H1 (cell line): ENCODE measurements around the gene AFAP1L2. TPM values are rescaled to one million over a fixed set of nuclear protein-coding genes. Genes with fewer than 3 reads are reported as not detected.

Experiments used
- CTCF ChIA-PET: fragments of 300-600 bp; sonication (Branson Sonifier 250); formaldehyde crosslinking; loops from one replicate; lab custom pipeline; 2021; ENCODE audit not compliant: partially characterized antibody; lab: Charles Lee
- POLR2A ChIA-PET: fragments of 300-600 bp; sonication (Branson Sonifier 250); formaldehyde crosslinking; loops from one replicate; lab custom pipeline; 2021; ENCODE audit warnings: inconsistent platforms; ENCODE audit not compliant: partially characterized antibody; lab: Charles Lee
- DNase-seq, 2 experiments: peaks; one replicate each; pipeline versions ENCODE4 v3.0.0 to v3.0.0-alpha.2; 2010 to 2022; ENCODE audit warnings: low spot score in 2 of 2, low read depth in 1 of 2, mixed read lengths in 1 of 2
- FAIRE-seq: peaks from 2 replicates; lab custom pipeline; 2011; peaks lifted over from hg19 to GRCh38; lab: Jason Lieb, UNC
- H2AFZ ChIP-seq: 2 replicates; pipeline ENCODE4 v1.8.1; 2012; ENCODE audit warnings: low read length, inconsistent platforms
- H2AK5ac ChIP-seq: 2 replicates; pipeline ENCODE4 v1.6.1; 2013; ENCODE audit warnings: low read depth, low read length
- H2BK120ac ChIP-seq: replicated peaks from 2 replicates; pipeline ENCODE3; 2013; ENCODE audit warnings: low read depth, low read length, inconsistent platforms
- H2BK12ac ChIP-seq: 2 replicates; pipeline ENCODE4 v1.6.1; 2013; ENCODE audit warnings: low read depth, low read length
- H2BK15ac ChIP-seq: 2 replicates; pipeline ENCODE4 v1.6.1; 2013; ENCODE audit warnings: low read length
- H2BK20ac ChIP-seq: 2 replicates; pipeline ENCODE4 v1.6.1; 2013; ENCODE audit warnings: low read length
- H2BK5ac ChIP-seq: 2 replicates; pipeline ENCODE4 v1.6.1; 2013; ENCODE audit warnings: low read depth, low read length
- H3K14ac ChIP-seq: 2 replicates; pipeline ENCODE4 v1.6.1; 2013; ENCODE audit warnings: inconsistent platforms; ENCODE audit not compliant: insufficient read length
- H3K18ac ChIP-seq: 2 replicates; pipeline ENCODE4 v1.6.1; 2013; ENCODE audit warnings: low read length; ENCODE audit errors: extremely low read depth
- H3K23ac ChIP-seq: 2 replicates; pipeline ENCODE4 v1.6.1; 2013; ENCODE audit warnings: inconsistent platforms; ENCODE audit not compliant: insufficient read length
- H3K23me2 ChIP-seq: 2 replicates; pipeline ENCODE4 v1.6.1; 2013; ENCODE audit warnings: low read depth, low read length
- H3K27ac ChIP-seq: 2 replicates; pipeline ENCODE4 v1.6.1; 2011; ENCODE audit warnings: low read depth, low read length, inconsistent platforms
- H3K27me3 ChIP-seq, 4 experiments: replicated peaks in 1 of 4; 1 replicate in 1 of 4; 2 replicates in 3 of 4; pipeline versions ENCODE4 v1.6.1 to v1.8.1; 2011 to 2013; ENCODE audit warnings: low read length in 3 of 4, mild to moderate bottlenecking in 3 of 4, inconsistent platforms in 2 of 4, mixed read lengths in 2 of 4, moderate library complexity in 1 of 4; ENCODE audit not compliant: control insufficient read depth in 3 of 4, insufficient read depth in 3 of 4; ENCODE audit errors: extremely low read depth in 1 of 4
- H3K36me3 ChIP-seq, 4 experiments: 2 replicates each; pipeline versions ENCODE4 v1.6.1 to v1.8.1; 2011 to 2013; ENCODE audit warnings: mild to moderate bottlenecking in 4 of 4, low read length in 3 of 4, moderate library complexity in 2 of 4, control low read depth in 1 of 4, inconsistent platforms in 1 of 4; ENCODE audit not compliant: insufficient read depth in 4 of 4, control insufficient read depth in 2 of 4
- H3K4ac ChIP-seq: replicated peaks from 2 replicates; pipeline ENCODE3; 2013; ENCODE audit warnings: low read length, low read depth, mixed read lengths, inconsistent platforms; ENCODE audit not compliant: insufficient read length
- H3K4me1 ChIP-seq, 4 experiments: replicated peaks in 1 of 4; 1 replicate in 1 of 4; 2 replicates in 3 of 4; pipeline versions ENCODE4 v1.6.1 to v1.8.1; 2011 to 2013; ENCODE audit warnings: low read length in 3 of 4, inconsistent platforms in 2 of 4, mixed read lengths in 1 of 4; ENCODE audit not compliant: insufficient read depth in 4 of 4, control insufficient read depth in 3 of 4
- H3K4me2 ChIP-seq, 2 experiments: 2 replicates each; pipeline versions ENCODE4 v1.6.1 to v1.8.1; 2011 to 2013; ENCODE audit warnings: low read depth in 2 of 2, low read length in 2 of 2, control low read depth in 1 of 2, inconsistent platforms in 1 of 2, mild to moderate bottlenecking in 1 of 2; ENCODE audit not compliant: insufficient read depth in 1 of 2
- H3K4me3 ChIP-seq, 4 experiments: fragments of 200-600, 300-600 bp in 1 of 4; sonication (generic), shearing (Covaris generic), sonication (Bioruptor Twin) in 1 of 4; 2 replicates each; pipeline versions ENCODE4 v1.5.1 to v1.8.1; 2011 to 2016; ENCODE audit warnings: low read length in 4 of 4, low read depth in 3 of 4, control low read depth in 2 of 4, inconsistent platforms in 2 of 4, mild to moderate bottlenecking in 2 of 4, mixed read lengths in 1 of 4, moderate library complexity in 1 of 4; ENCODE audit not compliant: insufficient read depth in 2 of 4; ENCODE audit errors: extremely low read depth in 1 of 4
- H3K56ac ChIP-seq: replicated peaks from 2 replicates; pipeline ENCODE3; 2013; ENCODE audit warnings: low read depth, mild to moderate bottlenecking, mixed read lengths, low read length, inconsistent platforms; ENCODE audit not compliant: insufficient read length
- H3K79me1 ChIP-seq: 2 replicates; pipeline ENCODE4 v1.6.1; 2013; ENCODE audit warnings: low read depth, low read length, control low read depth
- H3K79me2 ChIP-seq, 2 experiments: 2 replicates each; pipeline versions ENCODE4 v1.6.1 to v1.8.1; 2012 to 2013; ENCODE audit warnings: low read length in 2 of 2, mild to moderate bottlenecking in 2 of 2, inconsistent platforms in 1 of 2; ENCODE audit not compliant: insufficient read depth in 2 of 2, control insufficient read depth in 1 of 2
- H3K9ac ChIP-seq, 4 experiments: replicated peaks in 1 of 4; 1 replicate in 1 of 4; 2 replicates in 3 of 4; pipeline versions ENCODE4 v1.6.1 to v1.8.1; 2011 to 2013; ENCODE audit warnings: low read depth in 3 of 4, low read length in 3 of 4, control low read depth in 2 of 4, mild to moderate bottlenecking in 2 of 4, moderate library complexity in 2 of 4, inconsistent platforms in 1 of 4; ENCODE audit errors: extremely low read depth in 1 of 4
- H3K9me3 ChIP-seq, 2 experiments: 2 replicates each; pipeline versions ENCODE4 v1.6.1 to v1.8.1; 2012 to 2013; ENCODE audit warnings: mild to moderate bottlenecking in 2 of 2, moderate library complexity in 2 of 2, control low read depth in 1 of 2, inconsistent platforms in 1 of 2, low read depth in 1 of 2, low read length in 1 of 2, mixed read lengths in 1 of 2; ENCODE audit not compliant: insufficient read depth in 2 of 2
- H4K20me1 ChIP-seq, 2 experiments: replicated peaks in 1 of 2; 2 replicates each; pipeline versions ENCODE3 to v1.8.1; 2011 to 2013; ENCODE audit warnings: inconsistent platforms in 2 of 2, low read length in 2 of 2, mild to moderate bottlenecking in 1 of 2; ENCODE audit not compliant: insufficient read depth in 2 of 2, control insufficient read depth in 1 of 2
- H4K5ac ChIP-seq: 2 replicates; pipeline ENCODE4 v1.6.1; 2013; ENCODE audit warnings: low read length, low read depth, mixed read lengths, inconsistent platforms; ENCODE audit not compliant: insufficient read length
- H4K8ac ChIP-seq: 2 replicates; pipeline ENCODE4 v1.8.0; 2013; ENCODE audit warnings: mild to moderate bottlenecking, moderate library complexity, low read length, inconsistent platforms; ENCODE audit not compliant: insufficient read depth; ENCODE audit errors: extremely low read depth
- H4K91ac ChIP-seq: replicated peaks from 2 replicates; pipeline ENCODE3; 2013; ENCODE audit warnings: low read length, mixed read lengths, inconsistent platforms; ENCODE audit not compliant: insufficient read length
- ATF3 ChIP-seq: IDR thresholded peaks from 2 replicates; pipeline ENCODE4 v1.6.1; 2011; ENCODE audit warnings: low read depth, mild to moderate bottlenecking, low read length; ENCODE audit not compliant: insufficient read depth
- BRCA1 ChIP-seq: IDR thresholded peaks from 2 replicates; pipeline ENCODE4 v1.6.1; 2012; ENCODE audit warnings: low read depth, low read length, improper control_type of control experiment
- E2F6 ChIP-seq: IDR thresholded peaks from 2 replicates; pipeline ENCODE4 v1.6.1; 2012; ENCODE audit warnings: inconsistent platforms
- EGR1 ChIP-seq: IDR thresholded peaks from 2 replicates; pipeline ENCODE4 v1.6.1; 2011; ENCODE audit warnings: low read depth, low read length, borderline replicate concordance
- KDM1A ChIP-seq: fragments of 200-600, 300-600 bp; sonication (generic); IDR thresholded peaks from 2 replicates; pipeline ENCODE4 v1.7.1; 2016; ENCODE audit warnings: mild to moderate bottlenecking, low read length, borderline replicate concordance
- KDM4A ChIP-seq: IDR thresholded peaks from one replicate; pipeline ENCODE4 v1.7.1; 2012; ENCODE audit warnings: low read depth, mild to moderate bottlenecking, moderate library complexity, low read length, inconsistent platforms; ENCODE audit not compliant: severe bottlenecking
- MAFK ChIP-seq: IDR thresholded peaks from 2 replicates; pipeline ENCODE4 v1.6.1; 2012; ENCODE audit warnings: low read depth, mild to moderate bottlenecking, improper control_type of control experiment, low read length
- PHF8 ChIP-seq: fragments of 200-600 bp; sonication (generic); conservative IDR thresholded peaks from 2 replicates; pipeline ENCODE4 v1.7.1; 2012; ENCODE audit warnings: low read depth, mild to moderate bottlenecking, inconsistent platforms, low read length, moderate library complexity
- POLR2AphosphoS5 ChIP-seq: IDR thresholded peaks from 2 replicates; pipeline ENCODE4 v1.6.1; 2011; ENCODE audit warnings: low read depth, low read length
- SIN3A ChIP-seq, 2 experiments: IDR thresholded peaks in 1 of 2; conservative IDR thresholded peaks in 1 of 2; 2 replicates each; pipeline ENCODE4 v1.6.1; 2011 to 2012; ENCODE audit warnings: low read length in 2 of 2, improper control_type of control experiment in 1 of 2, low read depth in 1 of 2, mild to moderate bottlenecking in 1 of 2
- SP2 ChIP-seq: IDR thresholded peaks from 2 replicates; pipeline ENCODE4 v1.6.1; 2012; ENCODE audit warnings: mild to moderate bottlenecking, low read length, inconsistent platforms
- TBP ChIP-seq: IDR thresholded peaks from 2 replicates; pipeline ENCODE4 v1.6.1; 2011; ENCODE audit warnings: low read depth, low read length, improper control_type of control experiment
- YY1 ChIP-seq: IDR thresholded peaks from 2 replicates; pipeline ENCODE4 v1.6.1; 2011; ENCODE audit warnings: low read depth, mild to moderate bottlenecking, low read length
- WGBS, 2 experiments: shearing (Covaris generic) in 1 of 2; methylation state at CpG; one replicate each; pipeline versions ENCODE4 v1.1.6 to v1.1.7; 2013 to 2015; ENCODE audit warnings: low lambda C conversion rate in 2 of 2, mixed read lengths in 2 of 2, inconsistent platforms in 1 of 2, low coverage in 1 of 2, missing lambda C conversion rate in 1 of 2; ENCODE audit not compliant: insufficient replicate concordance in 2 of 2, insufficient coverage in 1 of 2, insufficient read length in 1 of 2; ENCODE audit errors: extremely low coverage in 1 of 2, missing lambda C conversion rate in 1 of 2; 5-methylcytosine and 5-hydroxymethylcytosine counted together
- polyA plus RNA-seq, 7 experiments: library from polyadenylated mRNA; depleted of rRNA in 3 of 7; stranded (reverse) in 5 of 7; unstranded in 2 of 7; fragments of >200 nt in 5 of 7; fragments of 200-250 nt in 2 of 7; gene quantifications; 1 replicate in 5 of 7; 2 replicates in 1 of 7; 4 replicates in 1 of 7; pipeline versions ENCODE4 v1.2.1 to v1.2.3, GENCODE V29; 2011 to 2013; ENCODE audit warnings: missing spikeins in 2 of 7, mixed read lengths in 2 of 7
- total RNA-seq: library from RNA; stranded (reverse); fragmentation: NEBNext Ultra II Directional; extraction: Animal tissue kit (Norgen Biotek cat#: 25700); gene quantifications from 2 replicates; pipeline ENCODE4 v1.2.1, GENCODE V29; 2021

The AFAP1L2 gene
- total and polyA plus RNA-seq, 2 of the 8 experiments (the other 6 are each of a cell fraction or from before 2014, with no cell fraction given) = 3.9 to 6.4 TPM

GRCh38 chr10:114393482-114393881 is 10.8 kb downstream of the AFAP1L2 start:
- no peaks in the 10 kb centered on the region for H3K23me2 ChIP-seq
- no peak overlapping the region for H3K4me3 ChIP-seq
- no peaks in the 10 kb centered on the region for H3K9me3 ChIP-seq
- H4K20me1 ChIP-seq = no peaks in the 10 kb centered on the region
- H3K18ac ChIP-seq = 0 out of 2 replicates have a peak overlapping the region, but pooled peaks have one; percentile 20
- H2BK20ac ChIP-seq = no peak overlapping the region
- no peaks in the 10 kb centered on the region; a peak in 2 of 7 replicates for H3K27me3 ChIP-seq
- CTCF ChIA-PET = interaction anchor here (0.6 to 11.5 kb wide), 4 partner anchors 21 to 298 kb away, joined by 3 to 209 read pairs (median 8); no protein-coding TSS in a partner anchor
- H4K5ac ChIP-seq = no peak overlapping the region
- H3K14ac ChIP-seq = no peak overlapping the region
- no peak overlapping the region for H3K4me2 ChIP-seq
- no peak for FAIRE-seq
- peak overlapping the region; percentile 43 for H2AFZ ChIP-seq
- H3K56ac ChIP-seq = no peak overlapping the region
- DNase-seq = no peak
- WGBS, 2 experiments = 83% methylated on average over 11 of the region's 11 CpGs; no CpG with 5 or more reads in 1 of the 2 experiments
- no peak overlapping the region for H3K23ac ChIP-seq
- POLR2A ChIA-PET = no interaction called here
- peaks cover 0 to 10% (median 4%) of the 10 kb centered on the region in 4 experiments; a peak in 4 of 7 replicates for H3K4me1 ChIP-seq
- H4K91ac ChIP-seq = no peak overlapping the region
- H3K9ac ChIP-seq = no peak overlapping the region
- H2BK12ac ChIP-seq = no peak overlapping the region
- H2AK5ac ChIP-seq = no peak overlapping the region
- no peak overlapping the region for H2BK5ac ChIP-seq
- H3K79me1 ChIP-seq = no peaks in the 10 kb centered on the region
- no peak overlapping the region for H3K4ac ChIP-seq
- H3K79me2 ChIP-seq = no peaks in the 10 kb centered on the region
- no peak overlapping the region for H4K8ac ChIP-seq
- H2BK15ac ChIP-seq = no peak overlapping the region
- no peak overlapping the region for H3K27ac ChIP-seq
- no peak overlapping the region for H2BK120ac ChIP-seq
- H3K36me3 ChIP-seq = no peaks in the 10 kb centered on the region
- TF ChIP-seq MAFK = no peak
- TF ChIP-seq KDM1A = no peak
- no peak for TF ChIP-seq E2F6
- TF ChIP-seq SP2 = no peak
- TF ChIP-seq POLR2AphosphoS5 = no peak
- no peak for TF ChIP-seq EGR1
- TF ChIP-seq ATF3 = no peak
- no peak for TF ChIP-seq PHF8
- TF ChIP-seq BRCA1 = no peak
- no peak for TF ChIP-seq SIN3A (conservative IDR thresholded peaks at IDR 0.05 in 1 of 2, IDR thresholded peaks at IDR 0.05 in 1 of 2; ENCODE audit: low read depth in 1 of 2, low read length in 2 of 2)
- no peak for TF ChIP-seq YY1
- no peak for TF ChIP-seq TBP
- no peak for TF ChIP-seq KDM4A
